ENCODE results near the gene ISCA2. TPM values are rescaled to one million over a fixed set of nuclear protein-coding genes. Genes with fewer than 3 reads are reported as not detected.

Gene ISCA2
- total RNA-seq, 2 donors from 2014 or later: 20.4 to 22.3 TPM

- no peak for TF ChIP-seq CTCF (IDR thresholded peaks at IDR 0.05)
- peaks cover 4% of the 10 kb centered on the region for H3K36me3 ChIP-seq
- H3K4me3 ChIP-seq: no peak overlapping the region
- H3K9me3 ChIP-seq: no peaks in the 10 kb centered on the region
- DNase-seq (ENCODE audit: low spot score): no peak
- no peak overlapping the region for H3K27ac ChIP-seq
- no peaks in the 10 kb centered on the region for H3K27me3 ChIP-seq
- peaks cover 0 to under 1% of the 10 kb centered on the region in 2 donors for H3K4me1 ChIP-seq
These were observed 25.9 kb downstream of the ISCA2 start for GRCh38 chr14:74519316-74520074.

- H3K4me1 ChIP-seq: no peaks in the 10 kb centered on the region
- H3K9me3 ChIP-seq: no peaks in the 10 kb centered on the region
- no peak overlapping the region for H3K4me3 ChIP-seq
- no peak overlapping the region for H3K27ac ChIP-seq
- DNase-seq (ENCODE audit: low spot score): no peak
- peaks cover 4% of the 10 kb centered on the region for H3K36me3 ChIP-seq
- no peak for TF ChIP-seq CTCF (IDR thresholded peaks at IDR 0.05)
- H3K27me3 ChIP-seq: no peaks in the 10 kb centered on the region
These were observed 28.2 kb downstream of the ISCA2 start for GRCh38 chr14:74521756-74522155.

- Histone ChIP-seq H3K4me3 (no peak overlapping the region), H3K27ac (no peak overlapping the region), H3K4me1 (no peaks in the 10 kb centered on the region), H3K27me3 (no peaks in the 10 kb centered on the region), H3K36me3 (peaks cover 4% of the 10 kb centered on the region), H3K9me3 (no peaks in the 10 kb centered on the region)
- TF ChIP-seq CTCF (IDR thresholded peaks at IDR 0.05): no peak
- no peak for DNase-seq (ENCODE audit: low spot score)
These were observed 29.2 kb downstream of the ISCA2 start for GRCh38 chr14:74522740-74523139.

- no peaks in the 10 kb centered on the region for H3K9me3 ChIP-seq
- DNase-seq (ENCODE audit: low spot score): no peak
- TF ChIP-seq CTCF (IDR thresholded peaks at IDR 0.05): no peak
- H3K27ac ChIP-seq: no peak overlapping the region
- peaks cover 4% of the 10 kb centered on the region for H3K36me3 ChIP-seq
- H3K4me3 ChIP-seq: no peak overlapping the region
- H3K4me1 ChIP-seq: no peaks in the 10 kb centered on the region
- no peaks in the 10 kb centered on the region for H3K27me3 ChIP-seq
These were observed 30.7 kb downstream of the ISCA2 start for GRCh38 chr14:74524076-74524811.

- H3K36me3 ChIP-seq: peaks cover 4% of the 10 kb centered on the region
- H3K27ac ChIP-seq: no peak overlapping the region
- H3K4me3 ChIP-seq: no peak overlapping the region
- no peaks in the 10 kb centered on the region for H3K4me1 ChIP-seq
- no peaks in the 10 kb centered on the region for H3K9me3 ChIP-seq
- H3K27me3 ChIP-seq: no peaks in the 10 kb centered on the region
- TF ChIP-seq CTCF (IDR thresholded peaks at IDR 0.05): no peak
- no peak for DNase-seq (ENCODE audit: low spot score)
These were observed 31.2 kb downstream of the ISCA2 start for GRCh38 chr14:74524812-74525135.

Measured in right atrium auricular region (tissue), 2 donors.